HG03025 (cell line): ENCODE measurements around the gene SLC8A3.

Experiments used
- ATAC-seq: cut with Tn5 transposase; IDR thresholded peaks from one replicate; pipeline ENCODE4 v1.9.1; 2021; ENCODE audit warnings: mild to moderate bottlenecking, moderate library complexity; ENCODE audit not compliant: unreplicated experiment, low FRiP score

Gene SLC8A3

GRCh38 chr14:70032016-70032415 is 156.7 kb downstream of the SLC8A3 start:
- no peak for ATAC-seq

GRCh38 chr14:70029296-70030132 is 159.2 kb downstream of the SLC8A3 start:
- no peak for ATAC-seq

- no peak for ATAC-seq
Observed at GRCh38 chr14:70027785-70028428, 160.8 kb downstream of the SLC8A3 start.

- no peak for ATAC-seq
Observed at GRCh38 chr14:70023871-70024270, 164.9 kb downstream of the SLC8A3 start.

- ATAC-seq: no peak
Observed at GRCh38 chr14:70022771-70023445, 165.8 kb downstream of the SLC8A3 start.

DNA sequence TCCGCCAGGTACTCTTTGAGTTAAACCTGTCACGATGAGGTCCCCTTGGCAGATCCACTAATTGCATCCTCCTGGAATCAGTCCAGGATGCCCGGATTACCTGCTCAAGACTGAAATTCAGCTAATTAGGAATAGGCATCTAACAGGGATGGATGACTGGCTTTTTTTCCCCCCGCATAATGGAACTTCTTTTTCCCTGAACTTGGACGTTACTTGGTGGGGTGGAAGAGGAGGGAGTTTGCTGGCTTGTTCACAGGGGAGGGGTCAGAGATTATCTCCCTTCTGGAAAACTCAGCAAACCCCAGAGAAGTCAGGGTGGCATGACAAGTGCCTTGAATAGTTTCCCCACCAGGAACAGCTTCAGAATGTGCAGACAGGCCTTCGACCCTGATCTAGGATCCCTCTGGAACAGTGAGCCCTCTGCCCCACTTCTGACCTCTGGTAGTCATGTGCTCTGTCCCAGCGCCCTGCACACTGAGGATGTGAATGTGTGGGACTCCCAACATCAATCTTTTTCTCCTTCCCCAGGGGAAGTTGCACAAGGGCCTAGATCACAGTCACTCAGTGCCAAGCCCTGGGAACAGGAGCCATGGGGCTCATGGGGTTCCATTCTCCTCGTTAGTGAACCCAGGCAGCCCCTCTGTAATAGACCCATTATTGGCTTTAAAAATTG is 167.1 kb downstream of the SLC8A3 start:
- no peak for ATAC-seq

GRCh38 chr14:70020352-70021170 is 168.2 kb downstream of the SLC8A3 start:
- no peak for ATAC-seq

GRCh38 chr14:70019695-70020094 is 169.1 kb downstream of the SLC8A3 start:
- no peak for ATAC-seq

DNA sequence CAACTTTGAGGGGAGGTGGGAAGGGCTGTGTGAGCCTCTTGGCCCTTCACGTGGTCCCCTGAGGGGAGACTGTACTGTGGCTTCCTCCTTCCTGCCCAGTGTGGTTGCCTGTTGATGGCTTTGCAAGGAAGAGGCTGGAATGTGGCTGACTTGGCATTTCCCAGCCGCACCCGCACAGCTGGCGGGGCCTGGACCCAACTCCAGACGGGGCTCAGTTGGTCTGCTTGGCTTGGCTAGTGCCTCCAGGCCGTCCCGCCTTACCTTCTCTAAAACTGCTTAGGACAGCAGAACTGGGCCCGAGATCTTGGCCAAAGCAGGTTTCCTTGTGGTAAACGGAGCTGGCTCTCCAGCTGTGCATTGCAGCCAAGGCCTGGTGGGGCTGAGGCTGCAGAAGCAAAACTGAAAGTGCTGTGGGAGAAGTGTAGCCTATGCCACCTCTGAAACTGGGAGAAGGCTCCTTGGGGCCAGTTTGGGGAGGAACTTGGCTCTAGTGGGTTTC is 170.0 kb downstream of the SLC8A3 start:
- peak; percentile 55 for ATAC-seq

GRCh38 chr14:70018230-70018629 is 170.5 kb downstream of the SLC8A3 start:
- ATAC-seq: no peak

- ATAC-seq: no peak
Observed at GRCh38 chr14:70014406-70015095, 174.2 kb downstream of the SLC8A3 start.

DNA sequence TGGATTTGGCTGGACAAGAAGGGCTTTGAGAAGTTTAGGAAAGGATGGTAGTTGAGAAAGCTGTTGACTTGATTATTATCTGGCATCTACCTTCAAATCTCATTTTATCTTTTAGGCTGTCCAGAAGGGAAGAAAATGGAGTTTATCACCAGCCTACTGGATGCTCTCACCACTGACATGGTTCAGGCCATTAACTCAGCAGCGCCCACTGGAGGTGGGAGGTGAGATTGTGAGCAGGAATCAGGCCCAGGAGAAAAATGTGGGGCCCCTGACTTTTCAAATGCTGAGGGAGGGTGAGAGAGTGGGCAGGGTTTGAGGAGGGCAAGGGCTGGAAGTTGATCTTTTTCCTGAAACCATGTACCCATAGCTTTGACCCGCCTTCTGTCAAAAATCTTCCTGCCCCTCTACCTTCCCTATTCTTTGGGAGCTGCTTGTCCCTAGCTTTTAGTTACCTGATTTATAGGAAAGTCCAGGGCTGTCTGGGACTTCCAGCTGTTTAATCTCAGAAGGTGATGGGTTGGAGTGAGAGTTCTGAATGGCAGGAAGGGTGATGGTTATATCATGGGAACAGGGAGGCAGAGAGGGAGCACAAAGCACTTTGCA is 175.4 kb downstream of the SLC8A3 start:
- ATAC-seq: no peak

DNA sequence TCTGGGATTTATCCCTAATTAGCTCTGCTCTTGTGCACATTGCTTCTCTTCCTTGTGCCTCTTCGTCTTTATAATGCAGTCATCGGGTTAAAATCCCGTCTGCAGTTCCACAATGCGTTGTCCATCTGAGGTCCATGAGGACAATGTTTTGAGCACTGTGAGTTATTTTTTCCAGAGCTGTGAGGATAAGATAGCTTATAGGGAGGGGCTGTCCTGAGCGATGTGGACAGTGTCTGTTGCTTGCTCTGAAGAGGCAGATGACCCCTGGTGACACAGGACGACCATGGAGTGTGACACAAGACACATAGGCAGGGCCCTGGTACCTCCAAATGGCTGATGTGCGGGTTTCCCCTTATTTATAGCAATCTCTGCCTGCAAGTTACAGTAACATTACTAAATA is 177.0 kb downstream of the SLC8A3 start:
- no peak for ATAC-seq

GRCh38 chr14:70011098-70011497 is 177.7 kb downstream of the SLC8A3 start:
- ATAC-seq: no peak

DNA sequence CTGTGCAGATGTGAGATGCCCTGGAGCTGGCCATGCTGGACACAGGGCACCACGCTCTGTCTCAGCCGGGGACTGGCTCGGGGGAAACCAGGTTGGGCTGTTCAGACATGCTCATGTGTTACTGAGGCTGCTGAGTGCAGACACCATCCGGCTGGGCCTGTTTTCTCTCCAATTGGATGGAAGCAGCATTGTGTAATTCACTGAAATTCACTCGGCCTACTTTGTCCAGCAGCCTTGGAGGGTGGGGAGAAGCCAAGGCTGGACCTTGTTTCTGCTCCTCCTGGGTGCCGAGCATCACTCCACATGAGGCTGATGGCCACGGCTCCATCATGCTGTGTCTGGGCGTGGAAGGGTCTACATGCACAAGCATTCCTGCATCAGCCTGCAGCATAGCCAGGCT is 178.8 kb downstream of the SLC8A3 start:
- ATAC-seq: no peak

DNA sequence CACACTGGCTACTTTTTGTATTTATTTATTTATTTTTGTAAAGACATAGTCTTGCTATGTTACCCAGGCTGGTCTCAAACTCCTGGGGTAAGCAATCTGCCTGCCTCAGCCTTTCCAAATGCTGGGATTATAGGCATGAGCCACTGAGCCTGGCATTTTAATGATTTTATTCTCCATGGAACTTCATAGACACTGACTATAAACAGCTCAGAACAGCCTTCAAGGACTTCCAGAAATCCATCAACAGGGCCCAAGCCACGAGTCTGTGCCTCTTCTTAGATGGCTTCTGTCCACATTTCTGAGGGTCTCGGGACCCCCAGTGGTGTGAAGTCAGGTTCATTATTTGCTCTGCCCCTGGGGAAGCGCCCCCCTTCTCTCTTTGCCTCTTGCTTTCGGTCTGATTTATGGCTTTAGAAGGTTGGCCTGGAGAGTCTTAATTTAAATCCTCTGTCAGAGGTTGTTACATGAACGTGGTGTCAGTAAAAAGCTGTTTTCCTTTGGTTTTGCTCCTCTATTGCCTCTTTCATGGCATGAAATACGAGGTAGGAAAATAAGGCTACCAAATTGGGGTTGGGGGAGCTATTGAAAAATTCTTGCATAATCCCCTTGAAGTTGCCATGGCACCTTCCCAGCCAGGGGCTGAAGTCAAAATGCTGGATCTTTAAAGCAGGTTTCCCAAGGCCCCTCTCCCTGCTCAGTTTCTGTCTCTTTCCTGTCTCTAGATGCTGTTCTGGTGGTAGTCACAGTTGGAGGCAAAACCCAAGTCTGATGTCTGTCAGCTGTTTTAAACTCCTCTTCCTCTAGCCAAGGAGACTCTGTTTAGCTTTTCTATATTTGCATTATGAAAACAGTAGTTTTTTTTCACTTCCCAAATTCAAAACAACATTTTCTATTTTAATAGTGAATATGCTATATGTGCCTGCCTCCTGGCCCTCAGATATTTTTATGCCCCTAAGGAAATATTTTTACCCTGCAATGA is 180.2 kb downstream of the SLC8A3 start:
- no peak for ATAC-seq

DNA sequence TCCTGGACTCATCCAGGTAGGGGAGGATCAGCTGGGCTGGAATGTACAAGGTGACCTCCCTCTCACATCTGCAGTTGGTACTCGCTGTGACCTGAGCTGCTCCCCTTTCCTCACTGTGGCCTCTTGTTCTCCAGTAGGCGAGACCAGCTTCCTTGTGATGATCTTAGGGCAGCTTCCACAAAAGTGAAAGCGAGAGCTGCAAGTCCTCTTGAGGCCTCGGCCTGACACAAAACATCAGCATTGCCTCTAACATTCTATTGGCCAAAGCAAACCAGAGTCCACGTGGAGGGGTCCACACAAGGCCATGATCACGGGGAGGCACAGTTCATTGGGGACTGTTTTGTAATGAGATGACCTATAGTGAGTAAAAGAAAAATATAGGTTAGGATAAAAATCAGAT is 182.1 kb downstream of the SLC8A3 start:
- no peak for ATAC-seq

DNA sequence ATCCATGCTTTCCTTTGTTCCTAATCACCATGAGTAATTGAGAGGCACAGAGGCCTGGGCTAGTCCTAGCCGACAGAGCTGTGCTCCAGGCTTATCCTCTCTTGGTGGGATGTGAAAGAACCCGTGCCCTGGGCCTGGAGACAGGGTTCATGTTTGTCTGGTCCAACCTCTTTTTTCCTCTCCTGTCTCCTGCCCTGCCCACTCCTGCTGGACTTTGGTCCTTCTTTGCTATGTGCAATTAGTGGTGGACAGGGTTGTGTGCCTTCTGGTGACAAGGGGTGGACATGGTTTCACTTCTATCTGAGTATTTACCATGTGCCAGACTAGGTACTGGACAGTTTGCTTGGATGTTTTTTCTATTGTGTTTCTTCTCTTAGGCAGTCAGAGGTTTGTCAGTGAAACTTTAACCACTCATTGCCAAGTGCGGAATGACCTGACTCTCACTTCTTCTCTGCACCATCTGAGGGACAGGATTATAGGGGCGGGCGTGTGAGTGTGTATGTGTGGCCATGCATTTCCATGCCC is 183.4 kb downstream of the SLC8A3 start:
- ATAC-seq: no peak
